ENCODE measurements around the gene B4GALNT1. TPM values are rescaled to one million over a fixed set of nuclear protein-coding genes. Genes with fewer than 3 reads are reported as not detected.
A peak's percentile ranks its signal among the peaks of the same experiment; 100 is the strongest.

Gene B4GALNT1
- total and polyA plus RNA-seq, 11 donors, result 1.9 to 8.8 (median 5.7) TPM

GRCh38 chr12:57614948-57615500 is 18.0 kb downstream of the B4GALNT1 start:
- TF ChIP-seq, protein P1, sequence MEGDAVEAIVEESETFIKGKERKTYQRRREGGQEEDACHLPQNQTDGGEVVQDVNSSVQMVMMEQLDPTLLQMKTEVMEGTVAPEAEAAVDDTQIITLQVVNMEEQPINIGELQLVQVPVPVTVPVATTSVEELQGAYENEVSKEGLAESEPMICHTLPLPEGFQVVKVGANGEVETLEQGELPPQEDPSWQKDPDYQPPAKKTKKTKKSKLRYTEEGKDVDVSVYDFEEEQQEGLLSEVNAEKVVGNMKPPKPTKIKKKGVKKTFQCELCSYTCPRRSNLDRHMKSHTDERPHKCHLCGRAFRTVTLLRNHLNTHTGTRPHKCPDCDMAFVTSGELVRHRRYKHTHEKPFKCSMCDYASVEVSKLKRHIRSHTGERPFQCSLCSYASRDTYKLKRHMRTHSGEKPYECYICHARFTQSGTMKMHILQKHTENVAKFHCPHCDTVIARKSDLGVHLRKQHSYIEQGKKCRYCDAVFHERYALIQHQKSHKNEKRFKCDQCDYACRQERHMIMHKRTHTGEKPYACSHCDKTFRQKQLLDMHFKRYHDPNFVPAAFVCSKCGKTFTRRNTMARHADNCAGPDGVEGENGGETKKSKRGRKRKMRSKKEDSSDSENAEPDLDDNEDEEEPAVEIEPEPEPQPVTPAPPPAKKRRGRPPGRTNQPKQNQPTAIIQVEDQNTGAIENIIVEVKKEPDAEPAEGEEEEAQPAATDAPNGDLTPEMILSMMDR (IDR thresholded peaks at IDR 0.05), result no peak
- no peak for TF ChIP-seq POLR2A (IDR thresholded peaks at IDR 0.05)
- Histone ChIP-seq H3K4me1 (peaks cover 0 to 66% (median 25%) of the 10 kb centered on the region in 12 donors), H3K27ac (peak overlapping the region in 3 of 12 donors; percentile 5 to 27 (median 18)), H3K4me3 (peak overlapping the region in 3 of 12 donors; percentile 2 to 54 (median 12)), H3K27me3 (peaks cover 0 to 42% (median under 1%) of the 10 kb centered on the region in 9 donors), H3K36me3 (peaks cover 0 to 28% (median 10%) of the 10 kb centered on the region in 9 donors), H3K9me3 (no peaks in the 10 kb centered on the region)
- 82 to 87% (median 85%) methylated on average over 11 of the region's 11 CpGs for WGBS, 4 donors
- intact Hi-C loops (cut with DNase I), result no loop called here
- ATAC-seq, result no peak
- DNase-seq, result no peak

DNA sequence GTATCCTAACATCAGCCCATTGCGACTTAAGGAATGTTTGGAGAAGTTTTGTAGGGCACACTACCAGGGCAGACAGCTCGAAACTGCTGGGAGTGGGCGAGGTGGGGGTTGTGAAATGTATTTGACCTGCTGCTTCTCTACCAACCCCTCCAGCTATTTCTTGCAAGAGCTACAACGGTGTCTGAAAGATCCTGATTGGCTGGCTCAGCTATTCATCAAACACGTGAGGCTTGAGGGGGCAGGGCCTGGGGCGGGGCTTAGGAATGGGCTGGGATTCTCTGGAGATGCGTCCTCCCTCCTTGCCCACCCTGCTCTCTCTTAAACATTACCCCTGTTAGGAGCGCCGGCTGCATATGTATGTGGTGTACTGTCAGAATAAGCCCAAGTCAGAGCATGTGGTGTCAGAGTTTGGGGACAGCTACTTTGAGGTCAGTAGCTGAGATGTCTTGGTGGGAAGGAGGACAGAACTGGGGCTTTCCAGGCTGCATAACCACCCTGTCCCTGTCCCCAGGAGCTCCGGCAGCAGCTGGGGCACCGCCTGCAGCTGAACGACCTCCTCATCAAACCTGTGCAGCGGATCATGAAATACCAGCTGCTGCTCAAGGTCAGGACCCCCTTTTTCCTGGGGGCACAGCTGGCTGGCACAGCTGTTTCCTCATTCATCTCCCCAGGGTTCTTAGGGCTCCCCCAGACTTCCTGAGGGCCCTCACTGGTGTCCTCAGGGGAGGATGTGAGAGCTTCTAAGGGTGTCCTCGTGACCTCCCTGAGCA is 18.6 kb downstream of the B4GALNT1 start:
- H3K4me3 ChIP-seq, result peak overlapping the region in 3 of 12 donors; percentile 2 to 26 (median 12)
- peaks cover 0 to 28% (median 10%) of the 10 kb centered on the region in 9 donors for H3K36me3 ChIP-seq
- WGBS, 4 donors, result 56 to 61% (median 59%) methylated on average over 13 to 14 of the region's 14 CpGs
- H3K9me3 ChIP-seq, result no peaks in the 10 kb centered on the region
- H3K27me3 ChIP-seq, result peaks cover 0 to 35% (median 0%) of the 10 kb centered on the region in 9 donors
- TF ChIP-seq, protein P1 (IDR thresholded peaks at IDR 0.05), result no peak
- TF ChIP-seq POLR2A (IDR thresholded peaks at IDR 0.05), result no peak
- H3K4me1 ChIP-seq, result peaks cover 0 to 65% (median 22%) of the 10 kb centered on the region in 12 donors
- H3K27ac ChIP-seq, result peak overlapping the region in 4 of 12 donors; percentile 9 to 27 (median 20)
- intact Hi-C loops (cut with DNase I), result no loop called here
- ATAC-seq (no peak), DNase-seq (peak in 4 of 5 donors; percentile 55 to 67 (median 65))

DNA sequence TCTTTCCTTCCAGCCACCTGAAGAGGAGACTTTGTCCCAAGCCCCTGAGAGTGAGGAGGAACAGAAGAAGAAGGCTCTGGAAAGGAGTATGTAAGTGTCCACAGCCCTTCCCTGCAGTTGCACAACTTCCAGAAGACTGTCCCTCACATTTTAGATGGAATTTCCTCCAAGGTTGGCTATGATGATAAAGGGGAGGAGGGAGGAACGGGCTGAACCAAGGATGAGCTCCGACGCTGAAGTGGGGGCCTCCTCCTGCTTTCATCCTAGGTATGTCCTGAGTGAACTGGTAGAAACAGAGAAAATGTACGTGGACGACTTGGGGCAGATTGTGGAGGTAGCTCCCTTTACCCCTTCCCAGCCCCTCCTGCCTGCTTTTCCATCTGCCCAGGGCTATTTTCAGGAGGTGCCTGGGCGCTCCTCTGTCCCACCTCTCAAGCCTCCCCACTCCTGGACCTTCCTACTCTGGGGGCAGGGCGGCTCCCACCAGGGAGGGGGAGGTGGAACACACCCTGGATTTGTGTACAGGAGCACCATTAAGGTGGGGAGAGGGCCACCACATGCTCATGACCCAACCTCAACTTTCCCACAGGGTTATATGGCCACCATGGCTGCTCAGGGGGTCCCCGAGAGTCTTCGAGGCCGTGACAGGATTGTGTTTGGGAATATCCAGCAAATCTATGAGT is 19.4 kb downstream of the B4GALNT1 start:
- ATAC-seq (no peak), DNase-seq (no peak)
- peaks cover 0 to 27% (median 0%) of the 10 kb centered on the region in 9 donors for H3K27me3 ChIP-seq
- TF ChIP-seq, protein P1 (IDR thresholded peaks at IDR 0.05), result no peak
- TF ChIP-seq POLR2A (IDR thresholded peaks at IDR 0.05), result no peak
- H3K4me3 ChIP-seq, result no peak overlapping the region
- H3K4me1 ChIP-seq, result peaks cover 0 to 69% (median 21%) of the 10 kb centered on the region in 12 donors
- peaks cover 0 to 31% (median 12%) of the 10 kb centered on the region in 9 donors for H3K36me3 ChIP-seq
- intact Hi-C loops (cut with DNase I), result no loop called here
- H3K9me3 ChIP-seq, result no peaks in the 10 kb centered on the region
- 81 to 85% (median 84%) methylated on average over 10 of the region's 10 CpGs for WGBS, 4 donors
- H3K27ac ChIP-seq, result peak overlapping the region in 4 of 12 donors; percentile 9 to 96 (median 30)
